Esophagus squamous epithelium (tissue), 4 donors: Measurements from ENCODE around the gene B4GALNT4.

Source experiments
- POLR2A ChIP-seq, 4 donors: fragments of 450-650 bp; IDR thresholded peaks; one replicate each; pipeline ENCODE4 v1.6.1; 2017; ENCODE audit warnings: antibody characterized with exemption in 4 of 4, mild to moderate bottlenecking in 4 of 4, moderate library complexity in 3 of 4
- TF ChIP-seq, protein P1 (sequence below), 6 experiments: fragments of 450-650 bp in 4 of 6; fragments of 200-600 bp in 2 of 6; sonication (generic) in 2 of 6; IDR thresholded peaks; one replicate each; pipeline ENCODE4 v1.5.1; 2016 to 2019; ENCODE audit warnings: antibody characterized with exemption in 6 of 6, mild to moderate bottlenecking in 4 of 6, moderate library complexity in 4 of 6

DNA sequence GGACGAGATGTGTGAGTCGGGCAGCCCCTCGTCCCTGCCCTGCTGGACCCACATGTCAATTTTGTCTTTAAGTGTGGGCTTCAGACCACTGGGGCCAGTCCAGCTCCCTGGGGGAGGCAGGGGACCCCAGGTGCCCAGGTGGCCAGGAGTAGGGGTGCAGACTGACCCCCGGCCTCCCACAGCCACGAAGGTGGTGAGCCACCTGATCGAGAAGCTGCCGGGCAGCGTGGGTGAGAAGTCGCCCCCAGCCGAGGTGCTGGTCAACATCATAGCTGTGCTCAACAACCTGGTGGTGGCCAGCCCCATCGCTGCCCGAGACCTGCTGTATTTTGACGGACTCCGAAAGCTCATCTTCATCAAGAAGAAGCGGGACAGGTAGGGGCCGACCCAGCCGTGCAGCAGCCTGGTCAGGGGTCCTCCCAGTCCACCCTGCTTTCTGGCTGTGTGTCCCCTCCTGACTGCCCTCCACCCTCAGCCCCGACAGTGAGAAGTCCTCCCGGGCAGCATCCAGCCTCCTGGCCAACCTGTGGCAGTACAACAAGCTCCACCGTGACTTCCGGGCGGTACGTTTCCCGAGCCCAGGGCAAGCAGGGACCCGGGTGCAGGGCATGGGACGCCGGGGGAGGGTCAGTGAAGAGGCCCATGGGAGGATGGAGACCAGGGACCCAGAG lies 34.6 kb downstream of the B4GALNT4 start:
- TF ChIP-seq, protein P1, sequence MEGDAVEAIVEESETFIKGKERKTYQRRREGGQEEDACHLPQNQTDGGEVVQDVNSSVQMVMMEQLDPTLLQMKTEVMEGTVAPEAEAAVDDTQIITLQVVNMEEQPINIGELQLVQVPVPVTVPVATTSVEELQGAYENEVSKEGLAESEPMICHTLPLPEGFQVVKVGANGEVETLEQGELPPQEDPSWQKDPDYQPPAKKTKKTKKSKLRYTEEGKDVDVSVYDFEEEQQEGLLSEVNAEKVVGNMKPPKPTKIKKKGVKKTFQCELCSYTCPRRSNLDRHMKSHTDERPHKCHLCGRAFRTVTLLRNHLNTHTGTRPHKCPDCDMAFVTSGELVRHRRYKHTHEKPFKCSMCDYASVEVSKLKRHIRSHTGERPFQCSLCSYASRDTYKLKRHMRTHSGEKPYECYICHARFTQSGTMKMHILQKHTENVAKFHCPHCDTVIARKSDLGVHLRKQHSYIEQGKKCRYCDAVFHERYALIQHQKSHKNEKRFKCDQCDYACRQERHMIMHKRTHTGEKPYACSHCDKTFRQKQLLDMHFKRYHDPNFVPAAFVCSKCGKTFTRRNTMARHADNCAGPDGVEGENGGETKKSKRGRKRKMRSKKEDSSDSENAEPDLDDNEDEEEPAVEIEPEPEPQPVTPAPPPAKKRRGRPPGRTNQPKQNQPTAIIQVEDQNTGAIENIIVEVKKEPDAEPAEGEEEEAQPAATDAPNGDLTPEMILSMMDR (IDR thresholded peaks at IDR 0.05) = no peak
- TF ChIP-seq POLR2A (IDR thresholded peaks at IDR 0.05) = no peak
